ENCODE data around the gene SDR42E1. TPM values are rescaled to one million over a fixed set of nuclear protein-coding genes. Genes with fewer than 3 reads are reported as not detected.

SDR42E1 gene
- total and polyA plus RNA-seq, 2 donors from 2014 or later, result 2.5 to 15.0 TPM

DNA sequence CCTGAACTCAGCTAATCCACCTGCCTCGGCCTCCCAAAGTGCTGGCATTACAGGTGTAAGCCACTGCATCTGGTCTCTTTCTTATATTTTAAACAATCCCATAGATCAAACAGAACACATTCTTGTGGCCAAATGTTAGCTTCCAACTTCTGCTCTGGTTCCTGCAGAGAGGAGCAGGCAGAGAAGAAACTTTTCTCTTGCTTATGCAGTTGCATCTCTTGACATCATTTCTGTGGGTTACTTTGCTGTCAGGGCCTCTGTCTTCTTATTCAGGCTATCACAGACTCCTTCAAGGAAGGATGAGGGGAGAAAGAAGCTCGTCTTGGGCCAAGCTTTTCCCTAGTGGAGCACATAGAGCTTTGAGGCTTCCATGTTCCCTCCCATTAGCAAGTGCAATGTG lies 31.6 kb upstream of the SDR42E1 start:
- intact Hi-C loops (cut with DNase I), result no loop called here
- FAIRE-seq, result no peak
- no peak for DNase-seq

DNA sequence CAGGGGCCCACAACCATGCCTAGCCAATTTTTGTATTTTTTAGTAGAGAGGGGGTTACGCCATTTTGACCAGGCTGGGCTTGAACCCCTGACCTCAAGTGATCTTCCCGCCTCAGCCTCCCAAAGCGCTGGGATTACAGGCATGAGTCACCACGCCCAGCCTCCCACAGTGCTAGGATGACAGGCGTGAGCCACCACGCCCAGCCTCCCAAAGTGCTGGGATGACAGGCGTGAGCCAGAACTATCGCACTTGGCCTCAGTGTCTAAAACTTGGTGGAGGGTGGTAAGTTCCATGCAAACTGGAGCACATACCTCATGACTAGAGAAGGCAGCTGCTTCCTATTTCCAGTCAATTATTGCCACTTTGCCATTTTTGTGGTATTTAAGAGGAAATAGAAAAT lies 30.9 kb upstream of the SDR42E1 start:
- H3K9me3 ChIP-seq (ENCODE audit: control insufficient read depth in 2 of 3, insufficient read depth in 1 of 3, low read length in 3 of 3), result no peaks in the 10 kb centered on the region
- H3K27ac ChIP-seq (ENCODE audit: low read depth in 2 of 2, low read length in 2 of 2), result no peak overlapping the region
- no peak overlapping the region for H3K4me3 ChIP-seq (ENCODE audit: low read length in 3 of 3)
- intact Hi-C loops (cut with DNase I), result no loop called here
- FAIRE-seq, result no peak
- DNase-seq, result no peak
- H3K27me3 ChIP-seq (ENCODE audit: control insufficient read depth, insufficient read depth, low read length), result no peaks in the 10 kb centered on the region
- H3K9ac ChIP-seq (ENCODE audit: low read length in 3 of 3), result no peak overlapping the region
- peaks cover 0 to 3% (median 2%) of the 10 kb centered on the region in 3 donors for H3K4me1 ChIP-seq (ENCODE audit: control insufficient read depth in 2 of 3, insufficient read depth in 2 of 3, low read depth in 1 of 3, low read length in 3 of 3)
- no peaks in the 10 kb centered on the region for H3K36me3 ChIP-seq (ENCODE audit: control insufficient read depth in 2 of 3, insufficient read depth in 3 of 3, low read length in 3 of 3)
- TF ChIP-seq, protein P1, sequence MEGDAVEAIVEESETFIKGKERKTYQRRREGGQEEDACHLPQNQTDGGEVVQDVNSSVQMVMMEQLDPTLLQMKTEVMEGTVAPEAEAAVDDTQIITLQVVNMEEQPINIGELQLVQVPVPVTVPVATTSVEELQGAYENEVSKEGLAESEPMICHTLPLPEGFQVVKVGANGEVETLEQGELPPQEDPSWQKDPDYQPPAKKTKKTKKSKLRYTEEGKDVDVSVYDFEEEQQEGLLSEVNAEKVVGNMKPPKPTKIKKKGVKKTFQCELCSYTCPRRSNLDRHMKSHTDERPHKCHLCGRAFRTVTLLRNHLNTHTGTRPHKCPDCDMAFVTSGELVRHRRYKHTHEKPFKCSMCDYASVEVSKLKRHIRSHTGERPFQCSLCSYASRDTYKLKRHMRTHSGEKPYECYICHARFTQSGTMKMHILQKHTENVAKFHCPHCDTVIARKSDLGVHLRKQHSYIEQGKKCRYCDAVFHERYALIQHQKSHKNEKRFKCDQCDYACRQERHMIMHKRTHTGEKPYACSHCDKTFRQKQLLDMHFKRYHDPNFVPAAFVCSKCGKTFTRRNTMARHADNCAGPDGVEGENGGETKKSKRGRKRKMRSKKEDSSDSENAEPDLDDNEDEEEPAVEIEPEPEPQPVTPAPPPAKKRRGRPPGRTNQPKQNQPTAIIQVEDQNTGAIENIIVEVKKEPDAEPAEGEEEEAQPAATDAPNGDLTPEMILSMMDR (IDR thresholded peaks at IDR 0.05; ENCODE audit: borderline replicate concordance, extremely low read depth, insufficient read depth), result no peak

More for the DNA sequence above, 31.6 kb upstream of the SDR42E1 start:
- no peak overlapping the region for H3K4me3 ChIP-seq (ENCODE audit: low read length in 3 of 3)
- H3K27me3 ChIP-seq (ENCODE audit: control insufficient read depth, insufficient read depth, low read length), result no peaks in the 10 kb centered on the region
- no peaks in the 10 kb centered on the region for H3K9me3 ChIP-seq (ENCODE audit: control insufficient read depth in 2 of 3, insufficient read depth in 1 of 3, low read length in 3 of 3)
- H3K4me1 ChIP-seq (ENCODE audit: control insufficient read depth in 2 of 3, insufficient read depth in 2 of 3, low read depth in 1 of 3, low read length in 3 of 3), result peaks cover 0 to 3% (median 2%) of the 10 kb centered on the region in 3 donors
- TF ChIP-seq, protein P1 (IDR thresholded peaks at IDR 0.05; ENCODE audit: borderline replicate concordance, extremely low read depth, insufficient read depth), result no peak
- H3K27ac ChIP-seq (ENCODE audit: low read depth in 2 of 2, low read length in 2 of 2), result no peak overlapping the region
- no peaks in the 10 kb centered on the region for H3K36me3 ChIP-seq (ENCODE audit: control insufficient read depth in 2 of 3, insufficient read depth in 3 of 3, low read length in 3 of 3)
- H3K9ac ChIP-seq (ENCODE audit: low read length in 3 of 3), result no peak overlapping the region

DNA sequence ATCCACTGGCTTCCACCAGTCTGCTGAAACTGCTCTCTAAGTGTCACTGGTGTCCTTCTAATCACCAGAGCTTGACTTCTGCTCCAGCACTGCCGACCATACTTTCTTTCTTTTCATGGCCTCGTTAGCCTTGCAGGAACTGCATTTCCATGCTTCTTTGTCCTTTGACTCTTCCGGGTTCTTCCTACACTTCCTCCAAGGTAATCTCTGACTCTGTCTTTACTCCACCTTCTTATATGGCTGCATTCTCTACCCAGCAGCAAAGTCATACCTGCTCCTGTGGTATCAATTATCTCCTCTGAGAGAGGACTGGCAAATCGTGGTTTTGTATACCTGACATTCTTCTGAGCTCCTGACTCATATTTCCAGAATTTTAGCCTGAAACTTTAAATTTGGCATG lies 30.3 kb upstream of the SDR42E1 start:
- Histone ChIP-seq H3K9me3 (ENCODE audit: control insufficient read depth in 2 of 3, insufficient read depth in 1 of 3, low read length in 3 of 3) (no peaks in the 10 kb centered on the region), H3K36me3 (ENCODE audit: control insufficient read depth in 2 of 3, insufficient read depth in 3 of 3, low read length in 3 of 3) (no peaks in the 10 kb centered on the region), H3K4me3 (ENCODE audit: low read length in 3 of 3) (no peak overlapping the region), H3K27ac (ENCODE audit: low read depth in 2 of 2, low read length in 2 of 2) (no peak overlapping the region), H3K4me1 (ENCODE audit: control insufficient read depth in 2 of 3, insufficient read depth in 2 of 3, low read depth in 1 of 3, low read length in 3 of 3) (peaks cover 0 to 3% (median 2%) of the 10 kb centered on the region in 3 donors), H3K27me3 (ENCODE audit: control insufficient read depth, insufficient read depth, low read length) (no peaks in the 10 kb centered on the region), H3K9ac (ENCODE audit: low read length in 3 of 3) (no peak overlapping the region)
- intact Hi-C loops (cut with DNase I), result no loop called here
- FAIRE-seq (no peak), DNase-seq (no peak)
- TF ChIP-seq, protein P1 (IDR thresholded peaks at IDR 0.05; ENCODE audit: borderline replicate concordance, extremely low read depth, insufficient read depth), result no peak

DNA sequence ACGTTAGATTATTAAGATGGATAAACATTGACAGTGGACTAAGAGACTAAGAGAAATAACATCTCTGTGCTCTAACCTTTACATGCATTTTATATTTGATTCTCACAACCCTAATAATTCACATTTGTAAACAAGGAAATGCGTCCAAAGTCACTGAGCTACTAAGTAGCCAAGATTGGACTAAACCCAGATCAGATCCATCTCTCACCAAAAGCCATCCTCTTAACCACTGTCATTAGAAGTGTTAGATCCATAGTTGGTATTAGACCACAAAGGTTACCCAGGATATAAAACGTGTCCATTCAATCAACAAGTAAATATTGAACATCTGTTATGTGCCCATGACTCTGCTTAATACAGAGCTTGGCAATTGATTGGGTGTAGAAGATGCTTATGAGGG lies 29.0 kb upstream of the SDR42E1 start:
- H3K4me1 ChIP-seq (ENCODE audit: control insufficient read depth in 2 of 3, insufficient read depth in 2 of 3, low read depth in 1 of 3, low read length in 3 of 3), result peaks cover 0 to 6% (median 6%) of the 10 kb centered on the region in 3 donors
- TF ChIP-seq, protein P1 (IDR thresholded peaks at IDR 0.05; ENCODE audit: borderline replicate concordance, extremely low read depth, insufficient read depth), result no peak
- no peaks in the 10 kb centered on the region for H3K27me3 ChIP-seq (ENCODE audit: control insufficient read depth, insufficient read depth, low read length)
- no peaks in the 10 kb centered on the region for H3K9me3 ChIP-seq (ENCODE audit: control insufficient read depth in 2 of 3, insufficient read depth in 1 of 3, low read length in 3 of 3)
- DNase-seq, result no peak
- H3K4me3 ChIP-seq (ENCODE audit: low read length in 3 of 3), result no peak overlapping the region
- no peak overlapping the region for H3K27ac ChIP-seq (ENCODE audit: low read depth in 2 of 2, low read length in 2 of 2)
- no peak for FAIRE-seq
- H3K36me3 ChIP-seq (ENCODE audit: control insufficient read depth in 2 of 3, insufficient read depth in 3 of 3, low read length in 3 of 3), result no peaks in the 10 kb centered on the region
- H3K9ac ChIP-seq (ENCODE audit: low read length in 3 of 3), result no peak overlapping the region
- intact Hi-C loops (cut with DNase I), result no loop called here

All from kidney (tissue), 14 donors.